ENCODE results near the gene GNG2.

- TF ChIP-seq CTCF (IDR thresholded peaks at IDR 0.05) = no peak
- TF ChIP-seq POLR2A (IDR thresholded peaks at IDR 0.05) = no peak
Measured at GRCh38 chr14:52012635-52013034, 152.2 kb downstream of the GNG2 start.

Measured in uterus (tissue), 2 donors.